ENCODE results near the gene SMIM21. TPM values are rescaled to one million over a fixed set of nuclear protein-coding genes. Genes with fewer than 3 reads are reported as not detected.

SMIM21 gene
- not detected in 2 replicates for total RNA-seq

GRCh38 chr18:75427603-75428002, at the start of gene SMIM21:
TSS of gene SMIM21 (minus strand) at chr18:75427703. CDS start at chr18:75427563, 140 bp downstream.

Other genes with a start within 250 kb of the SMIM21 start
- 18.6 and 30.0 TPM in 2 replicates for gene PTGR3, start 218.6 kb downstream of the SMIM21 start, total RNA-seq
- gene TSHZ1, start 216.9 kb downstream of the SMIM21 start, total RNA-seq, result 3.6 and 5.0 TPM in 2 replicates